NT2/D1 (cell line): ENCODE data around the gene ST3GAL4.

Experiments used
- SUZ12 ChIP-seq: IDR thresholded peaks from 2 replicates; pipeline ENCODE4 v1.6.1; 2011; ENCODE audit not compliant: insufficient read length, insufficient read depth; ENCODE audit errors: extremely low read depth
- YY1 ChIP-seq: IDR thresholded peaks from 2 replicates; pipeline ENCODE4 v1.6.1; 2011; ENCODE audit not compliant: insufficient read length, insufficient read depth
- ZNF274 ChIP-seq: IDR thresholded peaks from 2 replicates; pipeline ENCODE4 v1.6.1; 2011; ENCODE audit warnings: mild to moderate bottlenecking, low read depth, low read length

- TF ChIP-seq ZNF274 (no peak), YY1 (no peak), SUZ12 (no peak)
Measured at GRCh38 chr11:126408496-126408895, 53.0 kb downstream of the ST3GAL4 start.
